Cortex of kidney (tissue), 1 donor: ENCODE data around the gene CTSO.
"Not testable (repeated sequence)": the region's sequence is repeated elsewhere in the genome, so short reads cannot be mapped to it uniquely, and the experiment has no call there.

Experiments used
- DNase-seq: peaks from one replicate; lab custom pipeline; 2025; lab: John Stamatoyannopoulos, UW

The CTSO gene

GRCh38 chr4:155906554-155907247 lies 47.0 kb downstream of the CTSO start:
- no peak for DNase-seq

- DNase-seq = no peak
These were observed 49.3 kb downstream of the CTSO start for GRCh38 chr4:155904331-155904730.

GRCh38 chr4:155903453-155903852 lies 50.2 kb downstream of the CTSO start, which contains the start of gene TDO2:
Gene TDO2, plus strand, starts transcription at chr4:155903696. Its CDS starts 63 bp downstream, at chr4:155903759.
- DNase-seq = no peak

- no peak for DNase-seq
These were observed 52.7 kb downstream of the CTSO start for GRCh38 chr4:155901013-155901412.

GRCh38 chr4:155900381-155900780 lies 53.3 kb downstream of the CTSO start:
- DNase-seq = no peak

GRCh38 chr4:155899891-155900290 lies 53.8 kb downstream of the CTSO start:
- DNase-seq = no peak

- DNase-seq = not testable (repeated sequence)
These were observed 55.3 kb downstream of the CTSO start for GRCh38 chr4:155898371-155898770.

- no peak for DNase-seq
These were observed 62.6 kb downstream of the CTSO start for GRCh38 chr4:155891058-155891457.

GRCh38 chr4:155889946-155890345 lies 63.7 kb downstream of the CTSO start:
- no peak for DNase-seq

- no peak for DNase-seq
These were observed 64.5 kb downstream of the CTSO start for GRCh38 chr4:155889031-155889793.

GRCh38 chr4:155887847-155888570 lies 65.7 kb downstream of the CTSO start:
- DNase-seq = no peak

- DNase-seq = no peak
These were observed 66.6 kb downstream of the CTSO start for GRCh38 chr4:155887045-155887444.

- DNase-seq = no peak
These were observed 68.0 kb downstream of the CTSO start for GRCh38 chr4:155885666-155886065.

- DNase-seq = no peak
These were observed 69.8 kb downstream of the CTSO start for GRCh38 chr4:155883895-155884294.

- DNase-seq = no peak
These were observed 72.1 kb downstream of the CTSO start for GRCh38 chr4:155881555-155881954.

GRCh38 chr4:155879767-155880166 lies 73.9 kb downstream of the CTSO start:
- no peak for DNase-seq

GRCh38 chr4:155878611-155879010 lies 75.1 kb downstream of the CTSO start:
- no peak for DNase-seq

- no peak for DNase-seq
These were observed 75.7 kb downstream of the CTSO start for GRCh38 chr4:155877971-155878370.

GRCh38 chr4:155875878-155876277 lies 77.8 kb downstream of the CTSO start:
- no peak for DNase-seq
